GM12874 (cell line): ENCODE data around the gene CSAG2.
"Not testable (repeated sequence)": the region's sequence is repeated elsewhere in the genome, so short reads cannot be mapped to it uniquely, and the experiment has no call there.

Experiments used
- TF ChIP-seq, protein P1 (sequence below): IDR thresholded peaks from 2 replicates; pipeline ENCODE4 v1.5.1; 2011; ENCODE audit warnings: low read depth, mild to moderate bottlenecking, control low read depth, low read length, moderate library complexity; ENCODE audit not compliant: insufficient read depth

CSAG2 gene

GRCh38 chrX:152725409-152725808 is 16.3 kb upstream of the CSAG2 start:
- TF ChIP-seq, protein P1, sequence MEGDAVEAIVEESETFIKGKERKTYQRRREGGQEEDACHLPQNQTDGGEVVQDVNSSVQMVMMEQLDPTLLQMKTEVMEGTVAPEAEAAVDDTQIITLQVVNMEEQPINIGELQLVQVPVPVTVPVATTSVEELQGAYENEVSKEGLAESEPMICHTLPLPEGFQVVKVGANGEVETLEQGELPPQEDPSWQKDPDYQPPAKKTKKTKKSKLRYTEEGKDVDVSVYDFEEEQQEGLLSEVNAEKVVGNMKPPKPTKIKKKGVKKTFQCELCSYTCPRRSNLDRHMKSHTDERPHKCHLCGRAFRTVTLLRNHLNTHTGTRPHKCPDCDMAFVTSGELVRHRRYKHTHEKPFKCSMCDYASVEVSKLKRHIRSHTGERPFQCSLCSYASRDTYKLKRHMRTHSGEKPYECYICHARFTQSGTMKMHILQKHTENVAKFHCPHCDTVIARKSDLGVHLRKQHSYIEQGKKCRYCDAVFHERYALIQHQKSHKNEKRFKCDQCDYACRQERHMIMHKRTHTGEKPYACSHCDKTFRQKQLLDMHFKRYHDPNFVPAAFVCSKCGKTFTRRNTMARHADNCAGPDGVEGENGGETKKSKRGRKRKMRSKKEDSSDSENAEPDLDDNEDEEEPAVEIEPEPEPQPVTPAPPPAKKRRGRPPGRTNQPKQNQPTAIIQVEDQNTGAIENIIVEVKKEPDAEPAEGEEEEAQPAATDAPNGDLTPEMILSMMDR = no peak

GRCh38 chrX:152713815-152714787 is 5.0 kb upstream of the CSAG2 start, which contains the start of gene MAGEA2B:
TSS of gene MAGEA2B (plus strand) at chrX:152714628. CDS start at chrX:152717107, 2,479 bp downstream.
- TF ChIP-seq, protein P1 = not testable (repeated sequence)

- TF ChIP-seq, protein P1 = not testable (repeated sequence)
Observed at GRCh38 chrX:152697952-152698931, 10.8 kb downstream of the CSAG2 start, which contains the start of gene MAGEA3. TSS of gene MAGEA3 (plus strand) at chrX:152698794. CDS start at chrX:152700833, 2,039 bp downstream.

- TF ChIP-seq, protein P1 = no peak
Observed at GRCh38 chrX:152674135-152674534, 34.9 kb downstream of the CSAG2 start.

GRCh38 chrX:152663086-152663485 is 46.0 kb downstream of the CSAG2 start:
- TF ChIP-seq, protein P1 = no peak

DNA sequence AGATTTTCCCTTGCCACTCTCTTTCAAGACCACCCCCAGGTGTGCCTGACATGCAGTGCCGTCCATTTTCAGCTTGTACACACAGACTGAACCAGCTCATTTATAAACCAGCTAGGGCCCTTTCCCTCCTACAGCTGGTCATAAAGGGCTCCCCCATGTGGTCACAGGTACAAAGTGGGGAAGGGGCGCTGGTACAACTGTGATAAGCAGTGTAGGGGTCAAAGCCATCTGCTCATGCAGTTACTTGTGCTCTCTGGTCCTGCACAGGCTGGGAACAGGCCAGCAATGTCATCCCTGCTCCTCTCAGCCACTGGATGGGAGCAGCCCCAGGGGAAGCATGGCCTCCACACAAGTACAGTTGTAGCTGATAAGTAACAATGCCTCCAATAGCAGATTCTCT is 50.8 kb downstream of the CSAG2 start:
- TF ChIP-seq, protein P1 = no peak
